Measurements from ENCODE around the gene SLC9A2. TPM values are rescaled to one million over a fixed set of nuclear protein-coding genes. Genes with fewer than 3 reads are reported as not detected.

Gene SLC9A2
- total RNA-seq, 2 donors from 2014 or later: not detected

GRCh38 chr2:102736410-102737409 lies 117.4 kb downstream of the SLC9A2 start:
- Mint-ChIP-seq H3K4me3 (peak overlapping the region; percentile 93), H3K4me1 (peaks cover 26% of the 10 kb centered on the region)
- peak; percentile 94 for ATAC-seq

GRCh38 chr2:102737431-102737830 lies 118.1 kb downstream of the SLC9A2 start:
- peak overlapping the region; percentile 83 for H3K27ac Mint-ChIP-seq
- H3K36me3 Mint-ChIP-seq (ENCODE audit: low read depth): no peaks in the 10 kb centered on the region
- H3K9me3 ChIP-seq (ENCODE audit: control insufficient read depth, low read length, poor library complexity, severe bottlenecking): no peaks in the 10 kb centered on the region
- ATAC-seq: no peak
- no peak for DNase-seq
- peaks cover 26% of the 10 kb centered on the region for H3K4me1 Mint-ChIP-seq
- H3K4me3 Mint-ChIP-seq: peak overlapping the region; percentile 93
- H3K27me3 Mint-ChIP-seq: no peaks in the 10 kb centered on the region

More at GRCh38 chr2:102736410-102737409, 117.4 kb downstream of the SLC9A2 start:
- H3K9me3 ChIP-seq (ENCODE audit: control insufficient read depth, low read length, poor library complexity, severe bottlenecking): no peaks in the 10 kb centered on the region
- Mint-ChIP-seq H3K36me3 (ENCODE audit: low read depth) (no peaks in the 10 kb centered on the region), H3K27me3 (no peaks in the 10 kb centered on the region), H3K27ac (peak overlapping the region; percentile 83)
- DNase-seq: peak; percentile 78 to 83 (median 79)

GRCh38 chr2:102743259-102743658 lies 123.9 kb downstream of the SLC9A2 start:
- no peak for ATAC-seq
- peaks cover 3% of the 10 kb centered on the region for H3K36me3 Mint-ChIP-seq (ENCODE audit: low read depth)
- H3K27ac Mint-ChIP-seq: no peak overlapping the region
- no peak overlapping the region for H3K4me3 Mint-ChIP-seq
- peaks cover 2% of the 10 kb centered on the region for H3K4me1 Mint-ChIP-seq
- no peaks in the 10 kb centered on the region for H3K9me3 ChIP-seq (ENCODE audit: control insufficient read depth, low read length, poor library complexity, severe bottlenecking)
- no peaks in the 10 kb centered on the region for H3K27me3 Mint-ChIP-seq
- no peak for DNase-seq

GRCh38 chr2:102748107-102748506 lies 128.8 kb downstream of the SLC9A2 start:
- ATAC-seq: no peak

GRCh38 chr2:102749938-102750337 lies 130.6 kb downstream of the SLC9A2 start:
- no peak for DNase-seq
- H3K27ac Mint-ChIP-seq: no peak overlapping the region
- H3K27me3 Mint-ChIP-seq: no peaks in the 10 kb centered on the region

More at GRCh38 chr2:102748107-102748506, 128.8 kb downstream of the SLC9A2 start:
- peaks cover 3% of the 10 kb centered on the region for H3K36me3 Mint-ChIP-seq (ENCODE audit: low read depth)
- no peak overlapping the region for H3K27ac Mint-ChIP-seq
- no peak overlapping the region for H3K4me3 Mint-ChIP-seq
- H3K4me1 Mint-ChIP-seq: no peaks in the 10 kb centered on the region
- H3K9me3 ChIP-seq (ENCODE audit: control insufficient read depth, low read length, poor library complexity, severe bottlenecking): no peaks in the 10 kb centered on the region
- DNase-seq: no peak
- H3K27me3 Mint-ChIP-seq: no peaks in the 10 kb centered on the region

GRCh38 chr2:102753563-102754159 lies 134.3 kb downstream of the SLC9A2 start:
- Mint-ChIP-seq H3K27me3 (peaks cover 4% of the 10 kb centered on the region), H3K27ac (no peak overlapping the region), H3K4me1 (peaks cover 7% of the 10 kb centered on the region), H3K4me3 (no peak overlapping the region), H3K36me3 (ENCODE audit: low read depth) (peaks cover 3% of the 10 kb centered on the region)
- ATAC-seq: peak; percentile 48
- DNase-seq: no peak
- H3K9me3 ChIP-seq (ENCODE audit: control insufficient read depth, low read length, poor library complexity, severe bottlenecking): no peaks in the 10 kb centered on the region

More at GRCh38 chr2:102749938-102750337, 130.6 kb downstream of the SLC9A2 start:
- Mint-ChIP-seq H3K36me3 (ENCODE audit: low read depth) (peaks cover 2% of the 10 kb centered on the region), H3K4me3 (no peak overlapping the region), H3K4me1 (no peaks in the 10 kb centered on the region)
- no peak for ATAC-seq
- H3K9me3 ChIP-seq (ENCODE audit: control insufficient read depth, low read length, poor library complexity, severe bottlenecking): no peaks in the 10 kb centered on the region

GRCh38 chr2:102754456-102755145 lies 135.2 kb downstream of the SLC9A2 start:
- H3K27ac Mint-ChIP-seq: no peak overlapping the region
- H3K4me1 Mint-ChIP-seq: peaks cover 7% of the 10 kb centered on the region
- H3K27me3 Mint-ChIP-seq: peaks cover 4% of the 10 kb centered on the region
- peaks cover 3% of the 10 kb centered on the region for H3K36me3 Mint-ChIP-seq (ENCODE audit: low read depth)
- DNase-seq: no peak
- H3K9me3 ChIP-seq (ENCODE audit: control insufficient read depth, low read length, poor library complexity, severe bottlenecking): no peaks in the 10 kb centered on the region
- ATAC-seq: no peak
- H3K4me3 Mint-ChIP-seq: no peak overlapping the region

- DNase-seq: no peak
These were observed 135.9 kb downstream of the SLC9A2 start for GRCh38 chr2:102755284-102755683.

GRCh38 chr2:102758439-102758838 lies 139.1 kb downstream of the SLC9A2 start:
- H3K4me1 Mint-ChIP-seq: peaks cover 7% of the 10 kb centered on the region
- peaks cover 4% of the 10 kb centered on the region for H3K27me3 Mint-ChIP-seq
- H3K9me3 ChIP-seq (ENCODE audit: control insufficient read depth, low read length, poor library complexity, severe bottlenecking): no peaks in the 10 kb centered on the region
- no peak overlapping the region for H3K4me3 Mint-ChIP-seq
- H3K27ac Mint-ChIP-seq: no peak overlapping the region
- DNase-seq (no peak), ATAC-seq (no peak)
- peaks cover 3% of the 10 kb centered on the region for H3K36me3 Mint-ChIP-seq (ENCODE audit: low read depth)

More at GRCh38 chr2:102755284-102755683, 135.9 kb downstream of the SLC9A2 start:
- H3K27me3 Mint-ChIP-seq: peaks cover 4% of the 10 kb centered on the region
- peaks cover 3% of the 10 kb centered on the region for H3K36me3 Mint-ChIP-seq (ENCODE audit: low read depth)
- H3K4me1 Mint-ChIP-seq: peaks cover 7% of the 10 kb centered on the region
- no peak for ATAC-seq
- no peaks in the 10 kb centered on the region for H3K9me3 ChIP-seq (ENCODE audit: control insufficient read depth, low read length, poor library complexity, severe bottlenecking)
- no peak overlapping the region for H3K4me3 Mint-ChIP-seq
- H3K27ac Mint-ChIP-seq: no peak overlapping the region

Other genes starting within 250 kb of the SLC9A2 start
- gene IL18RAP, start 196.4 kb upstream of the SLC9A2 start, total RNA-seq: 1 to 10 TPM; 6.0 to 8.8 TPM
- gene SLC9A4, start 146.3 kb upstream of the SLC9A2 start, total RNA-seq: under 1 TPM; 0.12 to 0.18 TPM
- gene TMEM182, start 142.5 kb downstream of the SLC9A2 start, total RNA-seq: 1 to 10 TPM; 1.8 to 2.9 TPM

Data from T-helper 17 cell (primary cell).